Activated T-helper 1 cell treated with anti-CD3 and anti-CD28 coated beads, Interleukin-12 subunit alpha, Interleukin-12 subunit beta, Interleukin-2, Interleukin-4 antibody, amounts not matched to agents 30 ng/mL and 10 ng/mL and 1 ng/mL, durations not matched to agents 14 hours and 24 hours and 36 hours (primary cell): Measurements from ENCODE around the gene PLRG1. TPM values are rescaled to one million over a fixed set of nuclear protein-coding genes. Genes with fewer than 3 reads are reported as not detected.
A peak's percentile ranks its signal among the peaks of the same experiment; 100 is the strongest.

Source experiments
- DNase-seq: peaks from one replicate; pipeline ENCODE4 v3.0.0; 2021; ENCODE audit warnings: low spot score
- H3K27ac Mint-ChIP-seq: one replicate; pipeline ENCODE4 v1.8.0; 2021; ENCODE audit warnings: mild to moderate bottlenecking, mixed read lengths
- H3K27me3 Mint-ChIP-seq: one replicate; pipeline ENCODE4 v1.8.0; 2022; ENCODE audit warnings: mild to moderate bottlenecking, moderate library complexity, mixed read lengths; ENCODE audit not compliant: insufficient read depth
- H3K36me3 Mint-ChIP-seq: one replicate; pipeline ENCODE4 v1.8.0; 2021; ENCODE audit warnings: low read depth, mixed read lengths
- H3K4me1 Mint-ChIP-seq: one replicate; pipeline ENCODE4 v1.8.0; 2021; ENCODE audit warnings: low read depth, mixed read lengths
- H3K4me3 Mint-ChIP-seq: one replicate; pipeline ENCODE4 v1.8.0; 2021; ENCODE audit warnings: mild to moderate bottlenecking, moderate library complexity, mixed read lengths
- H3K9me3 Mint-ChIP-seq: one replicate; pipeline ENCODE4 v1.8.0; 2021; ENCODE audit warnings: mixed read lengths
- intact Hi-C: fragments of 100-400 bp; cut with micrococcal nuclease; formaldehyde crosslinking; loops from one replicate; pipeline ENCODE4 v1.15.1; 2024
- total RNA-seq: library from RNA; stranded (reverse); gene quantifications from 2 replicates; pipeline ENCODE4 v1.2.3, GENCODE V29; 2022

PLRG1 gene
- total RNA-seq, 1 donor from 2014 or later, result 96.4 TPM

- Mint-ChIP-seq H3K36me3 (no peaks in the 10 kb centered on the region), H3K4me3 (no peak overlapping the region), H3K4me1 (no peaks in the 10 kb centered on the region)
Measured at GRCh38 chr4:154565704-154566103, 15.5 kb upstream of the PLRG1 start.

GRCh38 chr4:154564311-154564710 lies 14.1 kb upstream of the PLRG1 start:
- Mint-ChIP-seq H3K9me3 (no peaks in the 10 kb centered on the region), H3K27me3 (peaks cover 14% of the 10 kb centered on the region), H3K27ac (no peak overlapping the region), H3K4me3 (no peak overlapping the region), H3K4me1 (no peaks in the 10 kb centered on the region), H3K36me3 (no peaks in the 10 kb centered on the region)
- intact Hi-C loops, result no loop called here
- DNase-seq, result no peak

More at GRCh38 chr4:154565704-154566103, 15.5 kb upstream of the PLRG1 start:
- Mint-ChIP-seq H3K27ac (no peak overlapping the region), H3K27me3 (peaks cover 15% of the 10 kb centered on the region), H3K9me3 (no peaks in the 10 kb centered on the region)
- intact Hi-C loops, result no loop called here
- DNase-seq, result no peak

- H3K4me1 Mint-ChIP-seq, result no peaks in the 10 kb centered on the region
- no peak within 1 kb of the TSS for H3K27ac Mint-ChIP-seq
- intact Hi-C loops, result no loop called here
- no peaks in the 10 kb centered on the region for H3K9me3 Mint-ChIP-seq
- H3K36me3 Mint-ChIP-seq, result no peaks in the 10 kb centered on the region
- no peak for DNase-seq
- peaks cover 14% of the 10 kb centered on the region for H3K27me3 Mint-ChIP-seq
- H3K4me3 Mint-ChIP-seq, result no peak within 1 kb of the TSS
Measured at GRCh38 chr4:154562697-154563254, 12.6 kb upstream of the PLRG1 start, which contains the start of gene FGB. Gene FGB, plus strand, starts transcription at chr4:154563011. Its CDS starts 8 bp downstream, at chr4:154563019.

GRCh38 chr4:154560824-154561231 lies 10.6 kb upstream of the PLRG1 start:
- Mint-ChIP-seq H3K9me3 (peaks cover 9% of the 10 kb centered on the region), H3K36me3 (no peaks in the 10 kb centered on the region), H3K4me1 (no peaks in the 10 kb centered on the region), H3K27ac (no peak overlapping the region), H3K27me3 (peaks cover 12% of the 10 kb centered on the region), H3K4me3 (no peak overlapping the region)
- intact Hi-C loops, result no loop called here
- DNase-seq, result no peak

DNA sequence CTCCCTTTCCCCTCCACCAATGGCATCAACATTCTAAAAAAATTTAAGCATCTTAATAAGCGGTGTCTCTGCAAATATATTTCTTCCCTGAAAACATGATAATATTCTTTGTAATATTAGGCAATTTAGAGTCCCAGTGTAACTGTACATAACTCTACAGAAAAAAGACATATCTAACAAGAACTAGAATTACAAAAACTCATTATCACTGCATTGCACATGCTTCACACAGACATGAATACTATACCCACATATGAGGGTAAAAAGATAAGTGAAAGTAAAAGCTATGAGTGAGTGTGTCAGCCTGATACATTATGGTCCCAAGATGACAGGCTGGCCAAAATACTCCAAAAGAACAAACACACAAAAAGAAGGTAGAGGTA lies 10.2 kb upstream of the PLRG1 start:
- Mint-ChIP-seq H3K27ac (no peak overlapping the region), H3K9me3 (peaks cover 9% of the 10 kb centered on the region), H3K4me3 (no peak overlapping the region), H3K27me3 (peaks cover 12% of the 10 kb centered on the region), H3K4me1 (no peaks in the 10 kb centered on the region), H3K36me3 (no peaks in the 10 kb centered on the region)
- DNase-seq, result no peak
- intact Hi-C loops, result no loop called here

DNA sequence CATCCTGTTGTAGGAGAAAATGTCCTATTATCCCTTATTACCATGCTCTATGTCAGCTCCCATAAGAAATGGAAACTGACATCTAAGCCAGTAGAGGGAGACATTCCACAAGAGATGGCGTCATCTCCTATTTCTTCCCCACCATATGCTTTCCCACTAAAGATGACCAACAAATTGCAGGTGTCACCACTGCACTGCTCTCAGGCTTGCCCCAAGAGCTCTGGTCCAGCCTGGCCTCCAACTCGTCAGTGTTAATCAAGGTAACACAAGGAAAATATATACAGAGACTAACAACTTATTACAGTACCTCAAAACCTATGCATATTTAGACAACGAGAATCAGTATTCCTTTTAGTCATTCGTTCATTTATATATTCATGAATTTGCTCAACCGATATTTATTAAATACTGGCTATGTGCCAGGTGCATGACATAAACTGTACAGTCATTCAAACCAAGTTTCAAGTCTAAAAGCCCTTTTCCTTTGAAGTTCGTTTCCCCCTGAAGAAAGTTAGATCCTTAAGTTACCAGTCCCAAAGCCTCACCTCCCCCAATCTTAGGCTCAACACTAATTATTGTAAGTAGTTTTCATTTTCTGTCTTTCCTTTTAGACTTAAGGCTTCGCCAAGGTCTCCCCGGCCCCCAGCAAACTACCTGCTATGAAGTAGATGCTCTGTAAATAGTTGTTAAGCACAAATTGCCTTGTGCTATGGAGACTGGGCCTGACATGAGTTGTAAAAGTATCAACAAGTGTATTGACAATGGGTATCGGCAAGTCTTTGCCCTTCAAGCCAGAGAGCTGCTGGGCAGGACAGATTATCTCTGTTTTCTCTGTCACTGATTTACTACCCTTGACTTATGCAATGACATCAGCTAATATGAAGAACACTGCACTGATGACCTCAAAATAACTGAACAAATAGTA lies 9.6 kb upstream of the PLRG1 start:
- H3K36me3 Mint-ChIP-seq, result no peaks in the 10 kb centered on the region
- H3K27me3 Mint-ChIP-seq, result peaks cover 12% of the 10 kb centered on the region
- no peaks in the 10 kb centered on the region for H3K4me1 Mint-ChIP-seq
- intact Hi-C loops, result loop anchor here (1.0 to 10.0 kb wide), 4 partner anchors 59 to 1075 kb away; partner anchors contain the start of gene LRAT
- peaks cover 9% of the 10 kb centered on the region for H3K9me3 Mint-ChIP-seq
- no peak overlapping the region for H3K4me3 Mint-ChIP-seq
- no peak overlapping the region for H3K27ac Mint-ChIP-seq
- no peak for DNase-seq

GRCh38 chr4:154559141-154559493 lies 8.9 kb upstream of the PLRG1 start:
- Mint-ChIP-seq H3K4me3 (no peak overlapping the region), H3K27me3 (peaks cover 12% of the 10 kb centered on the region), H3K36me3 (no peaks in the 10 kb centered on the region), H3K27ac (no peak overlapping the region), H3K4me1 (no peaks in the 10 kb centered on the region), H3K9me3 (peaks cover 9% of the 10 kb centered on the region)
- no peak for DNase-seq
- intact Hi-C loops, result loop anchor here (1.0 to 10.0 kb wide), 4 partner anchors 59 to 1076 kb away; partner anchors contain the start of gene LRAT

GRCh38 chr4:154551872-154552686 lies 1.9 kb upstream of the PLRG1 start:
- peaks cover 4% of the 10 kb centered on the region for H3K27me3 Mint-ChIP-seq
- peaks cover 28% of the 10 kb centered on the region for H3K4me1 Mint-ChIP-seq

DNA sequence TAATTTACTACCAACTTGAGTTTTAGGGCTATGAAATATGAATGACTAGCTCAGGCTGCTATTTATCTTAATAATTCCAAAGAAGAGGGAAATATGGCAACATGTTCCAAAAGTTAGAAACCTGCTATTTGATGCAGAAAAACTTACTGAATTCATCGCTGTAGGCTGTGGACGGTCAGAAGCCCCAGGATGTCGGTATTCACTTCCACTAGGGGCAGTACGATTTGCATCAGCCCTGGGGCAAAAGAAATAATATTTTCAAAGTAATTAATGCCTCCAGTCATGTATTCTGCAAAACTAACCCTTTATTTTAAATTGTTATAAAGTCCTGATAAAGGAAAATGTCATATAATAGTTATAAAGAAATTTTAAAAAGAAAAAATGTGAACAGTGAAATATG lies 4.5 kb downstream of the PLRG1 start:
- intact Hi-C loops, result loop anchor here (10.0 kb wide), 1 partner anchor 1201 kb away; the partner anchor contains the start of gene MND1
- H3K27ac Mint-ChIP-seq, result no peak overlapping the region
- peaks cover 19% of the 10 kb centered on the region for H3K4me1 Mint-ChIP-seq
- no peaks in the 10 kb centered on the region for H3K27me3 Mint-ChIP-seq
- peaks cover 39% of the 10 kb centered on the region for H3K36me3 Mint-ChIP-seq
- no peak overlapping the region for H3K4me3 Mint-ChIP-seq
- DNase-seq, result no peak
- H3K9me3 Mint-ChIP-seq, result no peaks in the 10 kb centered on the region

More at GRCh38 chr4:154551872-154552686, 1.9 kb upstream of the PLRG1 start:
- intact Hi-C loops, result loop anchor here (1.0 to 10.0 kb wide), 8 partner anchors 66 to 1401 kb away; partner anchors contain the start of genes CTSO, LRAT and TMEM131L
- peaks cover 4% of the 10 kb centered on the region for H3K9me3 Mint-ChIP-seq
- peak; percentile 46 for DNase-seq
- H3K36me3 Mint-ChIP-seq, result peaks cover 7% of the 10 kb centered on the region
- no peak overlapping the region for H3K27ac Mint-ChIP-seq
- H3K4me3 Mint-ChIP-seq, result no peak overlapping the region

DNA sequence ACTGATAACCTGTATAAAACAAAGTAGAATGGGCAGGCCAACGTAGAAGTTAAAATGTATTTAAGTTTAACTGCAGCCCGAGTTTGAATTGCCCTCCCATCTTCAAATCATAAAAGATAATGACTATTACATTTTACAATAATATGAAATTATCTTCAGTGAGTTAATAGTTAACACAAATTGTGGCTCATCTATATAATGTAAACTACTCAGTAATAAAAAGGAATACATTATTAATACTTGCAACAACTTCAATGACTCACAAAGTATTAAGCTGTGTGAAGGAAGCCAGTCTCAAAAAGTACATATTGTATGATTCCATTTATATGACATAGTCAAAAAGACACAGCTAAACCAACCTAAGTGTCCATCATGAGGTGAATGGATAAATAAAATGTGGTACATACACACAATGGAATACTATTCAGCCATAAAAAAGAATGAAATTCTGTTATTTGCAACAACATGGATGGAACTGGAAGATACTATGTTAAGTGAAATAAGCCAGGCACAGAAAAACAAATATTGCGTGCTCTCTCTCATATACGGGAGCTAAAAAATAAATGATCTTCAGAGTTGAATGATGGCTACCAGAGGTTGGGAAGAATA lies 7.8 kb downstream of the PLRG1 start:
- Mint-ChIP-seq H3K36me3 (peaks cover 52% of the 10 kb centered on the region), H3K4me3 (no peak overlapping the region), H3K27me3 (no peaks in the 10 kb centered on the region), H3K27ac (no peak overlapping the region), H3K4me1 (no peaks in the 10 kb centered on the region), H3K9me3 (no peaks in the 10 kb centered on the region)
- DNase-seq, result no peak
- intact Hi-C loops, result loop anchor here (10.0 kb wide), 1 partner anchor 1198 kb away; the partner anchor contains the start of gene MND1

DNA sequence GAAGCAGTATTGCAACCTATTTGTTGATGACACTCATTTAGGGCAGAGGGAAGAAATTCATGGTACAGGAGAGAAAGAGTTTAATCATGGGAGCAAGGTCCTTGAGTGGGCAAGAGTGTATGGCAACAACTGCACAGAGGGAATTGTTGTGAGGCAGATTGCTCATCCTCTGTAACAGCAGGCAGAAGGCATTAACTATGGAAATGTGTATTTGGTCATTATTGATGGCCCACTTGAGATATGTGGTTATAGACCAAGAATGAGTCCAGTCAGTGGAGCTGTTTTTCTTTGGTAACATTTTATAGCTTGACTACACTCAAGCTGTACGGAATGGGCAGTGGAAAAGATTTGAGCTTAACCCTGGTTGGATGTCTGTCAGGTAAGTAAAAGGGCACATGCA lies 15.9 kb downstream of the PLRG1 start:
- no peak overlapping the region for H3K27ac Mint-ChIP-seq

More for the DNA sequence above, 15.9 kb downstream of the PLRG1 start:
- DNase-seq, result no peak
- Mint-ChIP-seq H3K27me3 (no peaks in the 10 kb centered on the region), H3K36me3 (peaks cover 14% of the 10 kb centered on the region), H3K9me3 (no peaks in the 10 kb centered on the region), H3K4me1 (no peaks in the 10 kb centered on the region), H3K4me3 (no peak overlapping the region)
- intact Hi-C loops, result no loop called here
